Immature natural killer cell (primary cell): ENCODE measurements around the gene CPED1. TPM values are rescaled to one million over a fixed set of nuclear protein-coding genes. Genes with fewer than 3 reads are reported as not detected.
"Not testable (repeated sequence)": the region's sequence is repeated elsewhere in the genome, so short reads cannot be mapped to it uniquely, and the experiment has no call there.

Experiments used
- DNase-seq, 3 donors: peaks; one replicate each; pipeline ENCODE4 v3.0.0; 2022; ENCODE audit warnings: mixed read lengths in 1 of 3
- H3K27ac Mint-ChIP-seq, 6 donors: one replicate each; pipeline ENCODE4 v1.8.0; 2020; ENCODE audit warnings: mixed read lengths in 6 of 6, mild to moderate bottlenecking in 5 of 6, inconsistent platforms in 4 of 6, moderate library complexity in 3 of 6
- H3K27me3 Mint-ChIP-seq, 3 donors: one replicate each; pipeline ENCODE4 v1.8.0; 2020 to 2021; ENCODE audit warnings: low read depth in 3 of 3, mild to moderate bottlenecking in 3 of 3, mixed read lengths in 3 of 3, moderate library complexity in 3 of 3, inconsistent platforms in 1 of 3
- H3K36me3 Mint-ChIP-seq, 3 donors: one replicate each; pipeline ENCODE4 v1.8.0; 2020; ENCODE audit warnings: mixed read lengths in 3 of 3, inconsistent platforms in 2 of 3, mild to moderate bottlenecking in 2 of 3
- H3K4me1 Mint-ChIP-seq, 2 donors: one replicate each; pipeline ENCODE4 v1.8.0; 2020; ENCODE audit warnings: inconsistent platforms in 2 of 2, mild to moderate bottlenecking in 2 of 2, mixed read lengths in 2 of 2, moderate library complexity in 1 of 2
- H3K4me3 Mint-ChIP-seq, 5 donors: one replicate each; pipeline ENCODE4 v1.8.0; 2020; ENCODE audit warnings: mild to moderate bottlenecking in 5 of 5, mixed read lengths in 5 of 5, inconsistent platforms in 3 of 5, moderate library complexity in 3 of 5
- H3K9me3 Mint-ChIP-seq, 6 donors: one replicate each; pipeline ENCODE4 v1.8.0; 2020; ENCODE audit warnings: mild to moderate bottlenecking in 6 of 6, mixed read lengths in 6 of 6, inconsistent platforms in 4 of 6, moderate library complexity in 3 of 6
- polyA plus RNA-seq, 3 donors: library from polyadenylated mRNA; unstranded; fragments of 300-500 nt; fragmentation: Illumina TruSeq; gene quantifications; one replicate each; pipeline ENCODE4 v1.2.3, GENCODE V29; 2021

CPED1 gene
- polyA plus RNA-seq, 3 donors from 2014 or later: 1.3 to 2.2 TPM; not detected in 1

DNA sequence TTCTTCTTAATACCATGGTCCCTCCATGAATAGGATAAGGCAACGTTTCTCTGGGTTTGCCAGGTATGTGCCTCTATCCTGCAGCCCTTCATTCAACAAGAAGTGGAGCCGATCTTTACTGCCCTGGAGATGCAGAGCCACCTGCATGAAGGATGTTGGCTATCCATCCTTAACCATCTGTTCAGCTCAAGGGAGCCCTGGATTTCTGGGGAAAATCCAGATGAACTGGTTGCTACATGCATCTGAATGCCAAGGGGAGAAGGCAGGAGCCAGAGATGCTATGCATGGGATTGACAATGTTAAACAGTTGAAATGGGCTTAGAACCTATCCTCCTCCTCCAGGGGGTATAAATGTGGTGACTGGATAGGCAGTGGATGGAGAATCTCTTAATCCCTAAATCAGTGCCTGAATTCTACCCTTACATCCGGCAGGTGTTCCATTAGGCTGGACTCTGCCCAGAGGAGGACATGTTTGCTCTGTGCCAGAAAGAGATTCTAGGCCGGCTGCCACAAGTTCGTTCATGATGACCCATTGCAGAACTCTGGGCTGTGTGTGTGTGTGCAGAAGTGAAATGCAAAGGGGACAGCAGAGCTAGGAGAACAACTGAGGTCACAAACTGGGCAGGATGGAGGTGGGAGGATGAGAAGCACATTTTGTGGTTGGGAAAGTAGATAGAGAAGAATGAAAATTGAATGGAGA, 15.6 kb downstream of the CPED1 start:
- H3K27ac Mint-ChIP-seq: no peak overlapping the region
- peaks cover 0 to 4% of the 10 kb centered on the region in 2 donors for H3K4me1 Mint-ChIP-seq
- no peak overlapping the region for H3K4me3 Mint-ChIP-seq
- no peak for DNase-seq
- peaks cover 0 to 5% (median 0%) of the 10 kb centered on the region in 6 donors for H3K9me3 Mint-ChIP-seq
- no peaks in the 10 kb centered on the region for H3K36me3 Mint-ChIP-seq
- H3K27me3 Mint-ChIP-seq: peaks cover 3 to 9% (median 6%) of the 10 kb centered on the region in 3 donors

DNA sequence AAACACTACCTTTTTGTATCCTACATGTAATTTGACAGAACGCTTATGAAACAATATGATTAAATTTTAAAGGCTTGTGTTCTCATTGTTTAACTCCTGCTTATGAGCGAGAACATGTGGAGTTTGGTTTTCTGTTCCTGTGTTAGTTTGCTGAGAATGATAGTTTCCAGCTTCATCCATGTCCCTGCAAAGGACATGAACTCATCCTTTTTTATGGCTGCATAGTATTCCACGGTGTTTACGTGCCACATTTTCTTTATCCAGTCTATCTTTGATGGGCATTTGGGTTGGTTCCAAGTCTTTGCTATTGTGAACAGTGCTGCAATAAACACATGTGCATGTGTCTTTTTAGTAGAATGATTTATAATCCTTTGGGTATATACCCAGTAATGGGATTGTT, 16.5 kb downstream of the CPED1 start:
- not testable (repeated sequence) for H3K36me3 Mint-ChIP-seq, H3K27me3 Mint-ChIP-seq, H3K4me1 Mint-ChIP-seq, H3K27ac Mint-ChIP-seq, H3K9me3 Mint-ChIP-seq, H3K4me3 Mint-ChIP-seq, DNase-seq

DNA sequence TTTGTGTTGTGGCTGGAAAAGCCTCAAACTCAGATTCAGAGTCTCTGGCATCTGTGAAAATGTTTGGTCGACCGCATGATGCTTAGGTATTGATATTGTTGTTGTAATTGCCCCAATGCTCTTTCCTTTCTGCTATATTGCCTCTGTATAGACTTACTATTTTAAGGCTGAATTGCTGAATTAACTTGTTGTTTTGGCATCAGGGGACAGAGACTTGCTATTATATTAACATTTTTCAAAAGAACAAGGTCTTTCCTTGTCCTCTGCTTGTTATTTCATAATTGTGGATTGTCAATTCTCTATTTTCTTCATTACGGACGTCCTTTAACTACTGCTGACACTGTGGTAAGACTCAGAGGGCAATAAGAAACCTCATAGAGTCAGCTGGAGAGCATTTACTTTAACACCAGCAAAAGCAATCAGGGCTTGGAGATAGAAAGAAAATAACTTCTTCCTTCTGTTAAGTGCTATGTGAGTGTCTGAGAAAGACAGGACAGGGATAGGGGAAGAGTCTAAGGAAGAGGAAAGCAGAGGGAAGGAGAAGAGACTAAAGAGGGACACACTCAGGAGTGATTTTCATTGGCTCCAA, 17.6 kb downstream of the CPED1 start:
- H3K9me3 Mint-ChIP-seq: peaks cover 0 to 5% (median 0%) of the 10 kb centered on the region in 6 donors
- H3K27ac Mint-ChIP-seq: no peak overlapping the region
- H3K4me1 Mint-ChIP-seq: no peaks in the 10 kb centered on the region
- no peaks in the 10 kb centered on the region for H3K36me3 Mint-ChIP-seq
- no peak for DNase-seq
- H3K27me3 Mint-ChIP-seq: peaks cover 3 to 9% (median 6%) of the 10 kb centered on the region in 3 donors
- H3K4me3 Mint-ChIP-seq: no peak overlapping the region

DNA sequence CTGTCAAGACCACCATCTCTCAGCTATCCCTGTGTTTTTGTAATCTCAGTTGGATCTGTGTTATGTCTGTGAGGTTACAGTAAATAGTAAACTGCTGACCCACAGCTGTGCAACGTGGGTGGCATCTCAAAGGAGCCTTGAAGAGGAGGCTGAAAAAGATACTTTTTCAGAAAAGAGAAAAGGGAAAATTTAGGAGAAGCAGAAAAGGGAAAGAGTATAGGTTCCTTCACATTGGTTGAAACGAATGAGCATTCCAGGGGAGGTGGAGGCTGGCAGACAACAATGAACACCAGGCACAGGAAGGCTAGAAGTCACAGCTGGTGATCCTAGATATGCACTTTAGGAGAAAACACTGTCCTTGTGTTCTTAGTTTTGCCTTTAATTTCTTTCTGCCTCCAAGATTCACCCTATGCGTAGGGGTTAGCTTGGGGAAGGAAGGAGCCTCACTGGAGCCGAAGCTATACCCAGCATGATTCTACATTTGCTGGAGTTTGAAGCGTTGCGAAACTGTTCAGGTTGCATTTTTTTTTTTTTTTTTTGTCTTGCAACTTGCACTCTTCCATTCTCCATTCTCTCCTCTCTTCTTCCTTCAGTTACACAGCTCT, 18.3 kb downstream of the CPED1 start:
- Mint-ChIP-seq H3K4me1 (no peaks in the 10 kb centered on the region), H3K36me3 (no peaks in the 10 kb centered on the region), H3K27me3 (peaks cover 3 to 9% (median 6%) of the 10 kb centered on the region in 3 donors), H3K27ac (no peak overlapping the region), H3K9me3 (peaks cover 0 to 5% (median 0%) of the 10 kb centered on the region in 6 donors), H3K4me3 (no peak overlapping the region)
- no peak for DNase-seq

DNA sequence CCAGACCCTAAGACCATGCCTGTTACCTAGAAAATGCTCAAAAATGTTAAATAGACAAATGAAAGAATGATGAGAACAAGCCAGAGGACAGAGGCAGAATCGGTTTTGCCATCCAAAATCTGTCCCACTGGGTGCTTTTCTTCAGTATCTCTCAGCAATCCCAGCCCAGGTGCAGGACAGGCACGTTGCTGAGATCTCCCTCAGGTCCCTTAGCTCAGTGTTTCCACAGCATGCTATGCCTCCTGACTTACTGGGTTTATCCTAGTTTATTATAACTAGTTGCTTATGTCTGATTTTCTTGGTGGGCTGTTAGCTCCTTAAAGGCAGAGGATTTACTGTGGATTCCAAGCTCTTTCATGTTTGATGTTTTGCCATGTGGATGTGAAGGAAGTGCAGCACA, 20.3 kb downstream of the CPED1 start:
- DNase-seq: no peak
- Mint-ChIP-seq H3K27ac (no peak overlapping the region), H3K27me3 (peaks cover 3 to 6% (median 5%) of the 10 kb centered on the region in 3 donors), H3K4me3 (no peak overlapping the region), H3K9me3 (peaks cover 0 to 5% (median 0%) of the 10 kb centered on the region in 6 donors), H3K36me3 (no peaks in the 10 kb centered on the region), H3K4me1 (no peaks in the 10 kb centered on the region)

DNA sequence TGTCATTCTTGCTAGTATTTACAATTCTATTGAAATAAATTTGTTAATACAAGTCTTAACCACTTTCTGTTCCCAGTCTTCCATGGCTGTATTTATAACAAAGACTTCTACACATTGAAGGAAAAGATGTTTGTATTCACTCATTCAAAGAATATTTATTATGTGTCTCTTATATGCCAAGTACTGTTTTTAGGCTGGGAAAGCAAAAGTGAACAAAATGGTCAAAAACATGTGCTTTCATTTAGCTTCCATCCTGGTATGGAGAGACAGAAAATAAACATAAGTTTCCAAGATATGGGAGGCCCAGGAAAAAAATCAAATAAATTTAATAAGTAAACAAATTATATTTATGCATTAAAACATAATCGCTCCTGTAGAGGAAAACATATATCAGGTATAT, 22.9 kb downstream of the CPED1 start:
- no peak for DNase-seq
- Mint-ChIP-seq H3K36me3 (no peaks in the 10 kb centered on the region), H3K4me1 (no peaks in the 10 kb centered on the region), H3K27me3 (peaks cover 3 to 7% (median 3%) of the 10 kb centered on the region in 3 donors), H3K9me3 (no peaks in the 10 kb centered on the region), H3K4me3 (no peak overlapping the region), H3K27ac (no peak overlapping the region)

DNA sequence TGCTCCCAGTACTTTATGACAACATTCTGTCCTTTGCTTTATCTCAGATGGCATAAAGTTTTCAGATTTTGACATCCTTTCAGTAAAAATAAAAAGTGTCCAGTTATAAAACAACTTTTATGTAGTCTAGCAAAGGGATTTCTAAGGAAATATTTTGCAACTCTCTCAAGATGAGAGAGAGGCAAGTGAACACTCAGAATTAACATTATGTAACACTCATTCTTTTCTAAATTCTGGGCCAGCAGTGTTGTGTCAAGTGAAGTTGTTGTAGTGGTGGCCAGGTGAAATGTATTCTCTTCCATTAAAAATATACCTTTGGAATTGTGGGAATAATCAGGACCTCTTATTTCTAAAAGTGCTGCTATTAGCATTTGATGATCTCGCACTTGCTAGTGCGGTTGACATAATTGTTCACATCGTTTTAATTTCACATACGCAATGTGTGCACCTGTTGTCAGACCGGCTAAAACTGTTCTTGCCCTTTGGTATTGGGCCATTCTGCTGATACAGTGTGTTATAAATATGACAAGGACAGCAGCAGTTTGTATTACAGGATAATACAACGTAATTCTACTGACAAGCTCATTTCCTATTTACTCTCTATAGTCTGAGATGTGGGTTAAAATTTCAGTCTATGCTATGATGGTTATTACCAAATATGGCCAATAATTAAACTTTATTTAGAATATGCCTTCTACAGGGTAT, 23.8 kb downstream of the CPED1 start:
- no peaks in the 10 kb centered on the region for H3K9me3 Mint-ChIP-seq
- H3K4me1 Mint-ChIP-seq: no peaks in the 10 kb centered on the region
- H3K27me3 Mint-ChIP-seq: peaks cover 3 to 7% (median 3%) of the 10 kb centered on the region in 3 donors
- no peaks in the 10 kb centered on the region for H3K36me3 Mint-ChIP-seq
- DNase-seq: no peak
- H3K27ac Mint-ChIP-seq: no peak overlapping the region
- no peak overlapping the region for H3K4me3 Mint-ChIP-seq

DNA sequence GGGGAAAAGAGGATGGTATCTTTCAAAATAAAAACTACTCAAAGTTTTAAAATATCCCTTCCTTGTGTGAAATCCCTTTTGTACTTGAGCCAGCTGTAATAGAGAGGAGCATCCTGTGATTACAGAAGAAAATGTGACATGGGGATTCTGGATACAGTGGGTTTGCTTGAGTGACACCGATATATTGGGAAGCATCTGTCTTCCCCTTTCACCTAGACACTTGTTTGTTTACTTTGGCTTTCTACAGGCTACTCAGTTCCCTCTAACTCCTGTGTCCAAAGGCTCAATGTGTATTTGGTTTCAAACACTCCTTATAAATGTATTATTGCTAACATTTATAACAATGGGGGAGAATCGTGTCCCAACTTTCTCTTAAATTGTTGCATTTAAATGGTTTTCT, 24.4 kb downstream of the CPED1 start:
- no peak overlapping the region for H3K4me3 Mint-ChIP-seq
- no peaks in the 10 kb centered on the region for H3K9me3 Mint-ChIP-seq
- DNase-seq: no peak
- no peaks in the 10 kb centered on the region for H3K36me3 Mint-ChIP-seq
- no peak overlapping the region for H3K27ac Mint-ChIP-seq
- no peaks in the 10 kb centered on the region for H3K4me1 Mint-ChIP-seq
- H3K27me3 Mint-ChIP-seq: peaks cover 1 to 7% (median 3%) of the 10 kb centered on the region in 3 donors

DNA sequence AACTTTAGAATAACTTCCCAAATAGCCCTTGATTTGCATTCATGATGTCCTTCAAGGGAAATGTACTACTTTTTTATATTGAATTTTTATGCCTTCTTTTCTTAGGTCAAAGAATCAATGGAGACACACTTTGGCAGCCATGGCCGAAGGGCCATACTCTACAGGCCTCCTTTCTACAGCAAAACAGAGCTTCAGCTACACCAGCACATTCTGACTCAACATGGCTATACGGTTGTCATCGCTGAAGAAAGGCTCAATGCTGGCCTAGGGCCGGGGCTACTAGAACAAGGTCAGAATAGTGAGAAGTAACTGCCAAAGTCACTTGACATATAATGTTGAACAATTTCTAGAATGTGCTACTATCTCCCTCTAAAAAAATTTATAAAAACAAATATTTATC, 27.0 kb downstream of the CPED1 start:
- no peak overlapping the region for H3K27ac Mint-ChIP-seq
- H3K27me3 Mint-ChIP-seq: peaks cover 0 to 4% (median 1%) of the 10 kb centered on the region in 3 donors
- no peaks in the 10 kb centered on the region for H3K9me3 Mint-ChIP-seq
- H3K4me3 Mint-ChIP-seq: no peak overlapping the region
- H3K36me3 Mint-ChIP-seq: no peaks in the 10 kb centered on the region
- H3K4me1 Mint-ChIP-seq: no peaks in the 10 kb centered on the region
- DNase-seq: no peak

DNA sequence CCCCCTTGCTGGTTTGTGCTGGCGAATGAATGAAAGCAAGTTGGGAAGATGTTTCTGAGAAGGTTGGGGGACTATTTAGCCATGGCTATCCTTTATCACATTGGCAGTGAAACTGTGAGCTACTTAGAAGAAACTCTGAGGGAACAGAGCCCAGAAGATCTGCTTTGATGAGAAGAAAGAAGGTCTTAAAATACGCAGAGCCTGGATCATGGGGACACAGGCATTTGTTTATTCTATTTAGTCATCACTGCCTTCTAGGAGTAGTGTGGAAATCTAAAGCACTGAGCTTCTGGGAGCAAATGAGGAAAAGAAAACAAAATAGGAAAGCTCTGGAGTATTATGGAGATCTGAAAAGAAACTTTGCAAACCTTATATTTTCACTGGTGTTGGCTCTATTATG, 28.5 kb downstream of the CPED1 start:
- Mint-ChIP-seq H3K27ac (no peak overlapping the region), H3K36me3 (no peaks in the 10 kb centered on the region)
- DNase-seq: no peak

DNA sequence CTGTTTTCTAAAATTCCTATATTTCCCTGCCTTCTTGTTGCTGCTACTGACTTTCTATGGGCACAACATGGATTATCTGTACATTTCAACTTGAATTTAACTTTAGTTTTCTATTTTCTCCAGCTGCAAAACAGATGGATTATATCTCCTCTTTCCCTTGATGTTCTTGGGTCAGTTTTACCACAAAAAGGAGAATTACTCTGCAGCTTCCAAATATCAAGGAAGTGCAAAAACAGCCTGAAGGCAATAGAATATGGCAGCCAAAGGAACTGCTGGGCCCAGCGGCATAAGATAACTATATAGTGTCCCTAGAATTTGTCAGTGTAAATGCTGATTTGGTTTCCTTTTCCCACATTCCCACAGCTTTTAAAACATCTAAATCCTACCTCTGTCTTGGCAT, 29.1 kb downstream of the CPED1 start:
- no peaks in the 10 kb centered on the region for H3K9me3 Mint-ChIP-seq
- no peaks in the 10 kb centered on the region for H3K36me3 Mint-ChIP-seq
- no peak overlapping the region for H3K27ac Mint-ChIP-seq
- no peak for DNase-seq
- no peak overlapping the region for H3K4me3 Mint-ChIP-seq
- H3K4me1 Mint-ChIP-seq: no peaks in the 10 kb centered on the region
- H3K27me3 Mint-ChIP-seq: peaks cover 0 to 4% (median 1%) of the 10 kb centered on the region in 3 donors

More for the DNA sequence above, 28.5 kb downstream of the CPED1 start:
- Mint-ChIP-seq H3K4me3 (no peak overlapping the region), H3K27me3 (peaks cover 0 to 4% (median 1%) of the 10 kb centered on the region in 3 donors), H3K4me1 (no peaks in the 10 kb centered on the region), H3K9me3 (no peaks in the 10 kb centered on the region)

DNA sequence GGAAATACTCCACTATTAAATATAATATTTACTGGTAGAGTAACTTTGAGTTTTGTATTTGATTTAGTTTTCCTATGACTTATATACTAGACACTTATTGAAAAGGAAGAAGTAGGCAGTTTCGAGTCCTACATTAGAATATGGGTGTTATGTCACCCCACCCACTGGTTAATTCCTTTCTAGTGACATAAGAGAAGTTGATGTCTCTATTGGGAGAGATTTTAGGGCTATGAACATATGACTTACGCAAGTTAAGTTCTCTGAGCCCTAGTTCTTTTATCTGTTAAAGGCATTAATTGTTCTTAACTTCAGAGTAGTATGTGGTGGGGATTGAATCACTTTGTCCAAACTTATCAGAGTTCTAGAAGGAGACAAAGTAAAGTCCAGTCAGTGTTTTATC, 30.5 kb downstream of the CPED1 start:
- no peak overlapping the region for H3K4me3 Mint-ChIP-seq
- no peaks in the 10 kb centered on the region for H3K4me1 Mint-ChIP-seq
- peaks cover 0 to 4% (median 4%) of the 10 kb centered on the region in 3 donors for H3K27me3 Mint-ChIP-seq
- H3K27ac Mint-ChIP-seq: no peak overlapping the region
- DNase-seq: no peak
- H3K36me3 Mint-ChIP-seq: no peaks in the 10 kb centered on the region
- no peaks in the 10 kb centered on the region for H3K9me3 Mint-ChIP-seq

DNA sequence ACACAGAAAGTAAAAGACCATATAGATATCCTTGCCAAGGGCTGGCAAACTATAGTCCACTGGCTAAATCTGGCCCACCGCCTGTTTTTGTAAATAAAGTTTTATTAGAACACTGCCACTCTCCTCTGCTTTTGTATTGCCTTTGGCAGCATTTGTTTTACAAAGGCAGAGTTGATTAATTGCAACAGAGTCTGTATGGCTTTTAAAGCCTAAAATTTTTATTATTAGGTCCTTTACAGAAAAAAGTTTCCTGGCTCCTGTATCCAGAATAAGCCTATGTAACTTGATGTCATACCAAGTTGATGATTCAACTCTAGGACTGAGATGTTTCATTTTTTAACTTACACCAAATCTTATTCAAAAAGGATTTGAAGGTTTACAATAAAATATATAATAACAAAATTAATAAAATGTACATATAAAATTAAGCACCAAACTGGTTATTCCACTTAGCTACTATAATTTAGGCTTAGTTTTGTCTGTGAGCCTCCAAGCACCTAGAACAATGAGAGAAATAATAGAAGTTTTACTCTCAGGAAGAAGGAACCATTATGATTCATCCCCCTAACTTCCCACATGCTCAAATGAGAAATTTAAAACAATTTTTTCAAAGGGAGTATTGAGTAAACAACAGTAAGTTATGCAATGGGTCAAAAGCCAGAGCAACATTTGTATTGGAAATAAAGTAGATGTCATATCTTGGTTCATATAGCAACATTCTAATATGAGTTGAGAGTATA, 31.9 kb downstream of the CPED1 start:
- Mint-ChIP-seq H3K27me3 (peaks cover 0 to 4% (median 4%) of the 10 kb centered on the region in 3 donors), H3K4me3 (no peak overlapping the region), H3K9me3 (no peaks in the 10 kb centered on the region), H3K36me3 (no peaks in the 10 kb centered on the region), H3K27ac (no peak overlapping the region), H3K4me1 (no peaks in the 10 kb centered on the region)
- no peak for DNase-seq
